ENCODE results near the gene TRIO.

TRIO gene

GRCh38 chr5:14415024-14415697 is 272.0 kb downstream of the TRIO start:
- H3K27me3 ChIP-seq (ENCODE audit: insufficient read depth, low read length), result no peaks in the 10 kb centered on the region

DNA sequence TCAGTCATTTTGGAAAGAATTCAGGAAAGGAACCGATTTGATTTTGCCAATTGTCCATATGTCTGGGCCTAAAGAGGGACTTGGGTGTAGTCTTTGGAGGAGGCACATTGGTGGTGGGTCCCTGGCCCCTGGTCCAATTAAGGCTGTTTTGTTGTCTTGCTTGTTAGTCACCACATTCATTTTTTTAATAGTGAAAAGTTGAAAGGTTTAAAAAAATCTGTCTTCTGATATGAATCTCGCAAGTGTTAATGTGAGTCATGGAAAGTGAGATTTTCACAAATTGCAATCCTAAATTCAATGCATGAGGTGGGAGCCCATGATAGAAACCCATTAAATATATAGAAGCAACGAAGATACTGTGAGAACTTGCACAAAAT is 272.5 kb downstream of the TRIO start:
- Histone ChIP-seq H3K27ac (ENCODE audit: low read length) (no peak overlapping the region), H3K4me1 (ENCODE audit: insufficient read depth, low read length) (peaks cover 42% of the 10 kb centered on the region), H3K9ac (ENCODE audit: low read depth, low read length) (no peak overlapping the region), H3K4me3 (ENCODE audit: low read length) (no peak overlapping the region), H3K36me3 (ENCODE audit: insufficient read depth, low read depth, low read length) (peaks cover 63% of the 10 kb centered on the region), H3K27me3 (ENCODE audit: insufficient read depth, low read length) (no peaks in the 10 kb centered on the region), H3K9me3 (ENCODE audit: insufficient read depth, low read depth, low read length) (no peaks in the 10 kb centered on the region)

More at GRCh38 chr5:14415024-14415697, 272.0 kb downstream of the TRIO start:
- H3K27ac ChIP-seq (ENCODE audit: low read length), result no peak overlapping the region
- no peaks in the 10 kb centered on the region for H3K9me3 ChIP-seq (ENCODE audit: insufficient read depth, low read depth, low read length)
- peaks cover 63% of the 10 kb centered on the region for H3K36me3 ChIP-seq (ENCODE audit: insufficient read depth, low read depth, low read length)
- H3K4me3 ChIP-seq (ENCODE audit: low read length), result no peak overlapping the region
- H3K9ac ChIP-seq (ENCODE audit: low read depth, low read length), result no peak overlapping the region
- peaks cover 42% of the 10 kb centered on the region for H3K4me1 ChIP-seq (ENCODE audit: insufficient read depth, low read length)

- Histone ChIP-seq H3K4me3 (ENCODE audit: low read length) (no peak overlapping the region), H3K27ac (ENCODE audit: low read length) (no peak overlapping the region), H3K9ac (ENCODE audit: low read depth, low read length) (no peak overlapping the region)
Observed at GRCh38 chr5:14416621-14417275, 273.6 kb downstream of the TRIO start.

DNA sequence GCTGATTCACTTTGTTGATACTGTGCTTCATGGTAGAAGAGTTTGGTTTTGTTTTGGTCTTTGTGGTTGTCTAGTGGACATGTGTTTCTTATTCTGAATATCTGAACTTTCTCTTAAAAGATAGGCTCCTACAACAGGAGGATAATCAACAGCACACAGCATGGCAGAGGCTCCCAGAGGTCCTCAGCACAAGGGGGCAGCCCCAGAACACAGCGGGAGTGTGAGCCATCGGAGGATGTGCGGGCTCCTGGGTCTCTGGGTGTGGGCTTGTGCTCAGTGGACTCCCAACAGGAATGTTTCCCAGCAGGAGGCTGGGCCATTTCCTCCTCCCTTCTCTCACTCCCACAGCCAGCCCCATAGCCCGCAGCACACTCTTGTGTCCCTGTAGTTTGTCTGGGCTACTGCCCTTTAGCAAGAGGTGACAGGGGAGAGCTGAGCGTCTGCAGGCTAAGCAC is 274.2 kb downstream of the TRIO start:
- H3K27me3 ChIP-seq (ENCODE audit: insufficient read depth, low read length), result no peaks in the 10 kb centered on the region
- H3K4me3 ChIP-seq (ENCODE audit: low read length), result no peak overlapping the region
- H3K27ac ChIP-seq (ENCODE audit: low read length), result no peak overlapping the region
- peaks cover 42% of the 10 kb centered on the region for H3K4me1 ChIP-seq (ENCODE audit: insufficient read depth, low read length)
- no peaks in the 10 kb centered on the region for H3K9me3 ChIP-seq (ENCODE audit: insufficient read depth, low read depth, low read length)
- peaks cover 64% of the 10 kb centered on the region for H3K36me3 ChIP-seq (ENCODE audit: insufficient read depth, low read depth, low read length)
- H3K9ac ChIP-seq (ENCODE audit: low read depth, low read length), result no peak overlapping the region

More at GRCh38 chr5:14416621-14417275, 273.6 kb downstream of the TRIO start:
- H3K9me3 ChIP-seq (ENCODE audit: insufficient read depth, low read depth, low read length), result no peaks in the 10 kb centered on the region
- peaks cover 42% of the 10 kb centered on the region for H3K4me1 ChIP-seq (ENCODE audit: insufficient read depth, low read length)
- peaks cover 61% of the 10 kb centered on the region for H3K36me3 ChIP-seq (ENCODE audit: insufficient read depth, low read depth, low read length)
- H3K27me3 ChIP-seq (ENCODE audit: insufficient read depth, low read length), result no peaks in the 10 kb centered on the region

DNA sequence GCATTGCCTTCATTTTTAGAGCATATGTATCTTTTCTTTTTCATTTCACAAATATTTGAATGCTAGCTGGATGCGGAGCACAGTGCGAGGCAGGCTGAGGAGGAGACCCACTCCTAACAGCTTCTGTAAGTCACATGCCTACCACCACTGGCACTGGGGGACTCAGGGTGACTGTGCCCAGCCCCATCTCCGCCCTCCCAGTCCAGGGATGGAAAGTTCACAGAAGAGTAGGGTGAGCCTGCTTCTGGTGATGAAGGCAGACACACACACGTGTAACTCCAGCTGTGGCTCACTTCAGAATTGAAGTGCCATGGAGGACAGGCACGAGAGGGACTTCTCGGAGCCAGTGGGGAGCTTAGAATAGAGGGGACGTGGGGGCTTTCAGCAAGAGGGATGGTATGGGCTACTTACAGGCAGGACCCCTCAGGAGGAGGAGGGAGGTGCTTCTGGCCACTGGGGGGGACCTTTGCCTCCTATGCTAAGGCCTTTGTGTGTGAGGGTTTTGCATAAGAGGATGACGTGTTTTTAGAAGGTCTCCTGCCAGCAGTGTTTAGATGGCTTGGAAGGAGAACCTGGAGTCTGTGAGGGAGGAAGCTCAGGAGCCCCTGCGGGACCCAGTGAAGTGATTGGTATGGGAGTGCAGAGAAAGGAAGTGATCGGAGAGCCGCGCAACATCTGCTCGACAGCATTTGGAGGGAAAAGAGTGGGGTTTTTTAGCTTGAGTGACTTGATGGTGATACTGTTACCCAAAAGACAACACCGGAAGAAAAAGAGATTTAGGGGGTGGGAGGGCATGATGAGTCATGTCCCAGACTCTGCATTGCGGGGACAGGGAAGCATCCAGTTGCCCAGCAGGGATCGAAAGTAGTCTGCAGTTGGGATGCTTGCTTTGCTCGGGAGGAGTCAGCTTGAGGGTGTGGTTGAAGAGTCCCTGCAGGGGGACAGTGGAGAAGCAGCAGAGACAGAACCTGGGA is 274.9 kb downstream of the TRIO start:
- Histone ChIP-seq H3K4me3 (ENCODE audit: low read length) (no peak overlapping the region), H3K27ac (ENCODE audit: low read length) (no peak overlapping the region), H3K9me3 (ENCODE audit: insufficient read depth, low read depth, low read length) (no peaks in the 10 kb centered on the region), H3K9ac (ENCODE audit: low read depth, low read length) (no peak overlapping the region), H3K27me3 (ENCODE audit: insufficient read depth, low read length) (no peaks in the 10 kb centered on the region), H3K36me3 (ENCODE audit: insufficient read depth, low read depth, low read length) (peaks cover 64% of the 10 kb centered on the region), H3K4me1 (ENCODE audit: insufficient read depth, low read length) (peaks cover 42% of the 10 kb centered on the region)

DNA sequence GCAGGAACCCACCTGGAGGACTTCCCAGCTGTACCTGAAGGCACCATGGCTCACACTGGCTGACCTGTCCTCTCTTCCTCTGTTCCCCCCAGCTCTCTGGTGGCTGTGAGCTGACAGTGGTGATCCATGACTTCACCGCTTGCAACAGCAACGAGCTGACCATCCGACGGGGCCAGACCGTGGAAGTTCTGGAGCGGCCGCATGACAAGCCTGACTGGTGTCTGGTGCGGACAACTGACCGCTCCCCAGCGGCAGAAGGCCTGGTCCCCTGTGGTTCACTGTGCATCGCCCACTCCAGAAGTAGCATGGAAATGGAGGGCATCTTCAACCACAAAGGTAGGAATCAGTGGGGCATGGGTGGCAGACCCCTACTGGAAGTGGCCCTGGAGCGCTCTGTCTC is 276.5 kb downstream of the TRIO start:
- peaks cover 56% of the 10 kb centered on the region for H3K36me3 ChIP-seq (ENCODE audit: insufficient read depth, low read depth, low read length)
- H3K9me3 ChIP-seq (ENCODE audit: insufficient read depth, low read depth, low read length), result no peaks in the 10 kb centered on the region
- H3K4me3 ChIP-seq (ENCODE audit: low read length), result no peak overlapping the region
- no peak overlapping the region for H3K9ac ChIP-seq (ENCODE audit: low read depth, low read length)
- no peaks in the 10 kb centered on the region for H3K27me3 ChIP-seq (ENCODE audit: insufficient read depth, low read length)
- H3K27ac ChIP-seq (ENCODE audit: low read length), result no peak overlapping the region
- H3K4me1 ChIP-seq (ENCODE audit: insufficient read depth, low read length), result peaks cover 39% of the 10 kb centered on the region

DNA sequence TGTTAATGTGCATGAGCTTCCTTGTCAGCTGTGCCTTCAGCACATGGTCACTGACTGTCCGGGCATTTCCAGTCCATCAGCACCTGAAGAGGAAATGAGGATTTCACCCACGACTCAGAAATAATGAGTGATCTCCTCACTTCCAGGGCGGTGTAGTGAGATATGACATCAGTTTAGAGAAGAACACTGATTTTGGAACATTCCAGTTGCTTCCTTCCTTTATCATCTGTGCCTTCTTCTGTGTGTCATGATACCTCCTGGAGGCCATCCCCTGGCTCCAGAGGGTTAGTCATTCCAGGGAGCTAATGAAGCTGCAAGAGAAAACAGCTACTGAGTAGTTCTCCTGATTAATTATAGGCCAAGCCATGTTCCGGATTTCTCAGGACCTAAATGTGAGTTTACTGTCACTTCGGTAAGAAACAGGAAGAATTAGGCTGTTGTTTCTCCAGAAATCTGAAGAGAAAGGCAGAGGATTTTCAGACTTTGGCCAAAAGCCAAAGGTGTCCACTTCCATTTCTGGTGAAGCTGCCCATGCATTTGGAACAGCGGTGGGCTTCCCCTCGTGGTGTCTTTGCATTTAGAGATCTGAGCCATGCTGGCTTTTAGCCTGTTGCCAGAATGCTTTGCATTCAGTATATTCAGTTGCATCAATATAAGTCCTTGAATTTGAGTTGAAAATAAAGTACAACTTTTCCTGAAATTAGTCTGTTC is 277.1 kb downstream of the TRIO start:
- H3K9ac ChIP-seq (ENCODE audit: low read depth, low read length), result no peak overlapping the region
- H3K27me3 ChIP-seq (ENCODE audit: insufficient read depth, low read length), result no peaks in the 10 kb centered on the region
- H3K4me3 ChIP-seq (ENCODE audit: low read length), result no peak overlapping the region
- H3K4me1 ChIP-seq (ENCODE audit: insufficient read depth, low read length), result peaks cover 38% of the 10 kb centered on the region
- no peaks in the 10 kb centered on the region for H3K9me3 ChIP-seq (ENCODE audit: insufficient read depth, low read depth, low read length)
- no peak overlapping the region for H3K27ac ChIP-seq (ENCODE audit: low read length)
- peaks cover 52% of the 10 kb centered on the region for H3K36me3 ChIP-seq (ENCODE audit: insufficient read depth, low read depth, low read length)

DNA sequence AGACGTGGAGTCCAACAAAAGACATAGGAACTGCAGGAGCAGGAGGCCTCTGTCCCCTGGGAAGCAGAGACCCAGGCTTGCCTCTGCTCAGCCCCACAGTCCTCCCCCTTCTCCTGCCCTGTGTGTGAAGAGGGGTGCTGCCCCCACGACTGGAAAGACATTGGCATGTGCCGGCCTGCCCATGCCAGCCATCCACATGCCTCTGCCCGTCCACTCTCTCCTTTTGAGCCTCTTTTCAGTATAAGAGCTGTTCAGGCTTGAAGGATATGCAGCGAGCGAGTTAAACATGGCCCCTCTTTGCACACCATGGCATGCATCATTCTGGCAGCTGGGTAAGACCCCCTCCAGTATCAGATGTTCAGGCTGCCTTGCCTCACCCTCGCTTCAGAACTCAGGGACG is 278.7 kb downstream of the TRIO start:
- Histone ChIP-seq H3K4me1 (ENCODE audit: insufficient read depth, low read length) (peaks cover 24% of the 10 kb centered on the region), H3K27ac (ENCODE audit: low read length) (no peak overlapping the region), H3K27me3 (ENCODE audit: insufficient read depth, low read length) (no peaks in the 10 kb centered on the region), H3K4me3 (ENCODE audit: low read length) (no peak overlapping the region), H3K36me3 (ENCODE audit: insufficient read depth, low read depth, low read length) (peaks cover 49% of the 10 kb centered on the region), H3K9me3 (ENCODE audit: insufficient read depth, low read depth, low read length) (no peaks in the 10 kb centered on the region), H3K9ac (ENCODE audit: low read depth, low read length) (no peak overlapping the region)

DNA sequence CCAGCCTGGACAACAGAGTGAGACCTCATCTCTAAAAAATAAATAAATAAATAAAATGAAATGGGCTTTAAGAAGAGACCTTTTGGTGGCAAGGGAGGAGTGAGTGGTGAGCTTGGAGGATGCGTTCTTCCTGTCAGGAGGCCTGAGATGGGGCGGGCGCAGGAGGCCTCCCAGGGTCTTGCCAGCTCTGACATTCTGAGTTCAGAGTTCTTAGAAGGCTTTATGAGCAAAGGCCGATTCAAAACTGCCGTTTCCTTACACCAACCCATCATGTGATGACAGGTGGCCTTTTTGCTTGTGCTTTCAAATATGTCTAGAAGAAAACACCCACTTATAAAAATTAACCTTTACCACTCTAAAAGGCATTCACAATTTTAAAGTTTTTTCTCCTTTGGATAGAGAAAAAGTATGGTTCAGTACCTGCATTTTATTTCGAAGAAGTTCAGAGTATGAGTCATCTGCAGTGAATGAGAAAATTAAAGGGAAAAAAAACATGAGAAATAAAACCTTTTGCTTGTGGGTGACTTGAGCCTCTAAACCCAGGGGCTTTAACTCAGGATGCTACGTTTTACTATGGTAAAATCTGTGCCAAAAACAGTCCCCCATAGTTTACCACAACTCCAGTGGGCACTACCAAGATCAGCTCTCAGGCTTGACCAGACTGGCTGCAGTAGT is 281.0 kb downstream of the TRIO start:
- H3K9ac ChIP-seq (ENCODE audit: low read depth, low read length), result no peak overlapping the region
- no peaks in the 10 kb centered on the region for H3K27me3 ChIP-seq (ENCODE audit: insufficient read depth, low read length)
- H3K27ac ChIP-seq (ENCODE audit: low read length), result no peak overlapping the region
- H3K4me1 ChIP-seq (ENCODE audit: insufficient read depth, low read length), result peaks cover 3% of the 10 kb centered on the region; the same call in 1 of the 2 replicates
- no peaks in the 10 kb centered on the region for H3K9me3 ChIP-seq (ENCODE audit: insufficient read depth, low read depth, low read length)
- no peak overlapping the region for H3K4me3 ChIP-seq (ENCODE audit: low read length)
- peaks cover 44% of the 10 kb centered on the region for H3K36me3 ChIP-seq (ENCODE audit: insufficient read depth, low read depth, low read length)

GRCh38 chr5:14425559-14425958 is 282.4 kb downstream of the TRIO start:
- Histone ChIP-seq H3K9me3 (ENCODE audit: insufficient read depth, low read depth, low read length) (no peaks in the 10 kb centered on the region), H3K36me3 (ENCODE audit: insufficient read depth, low read depth, low read length) (peaks cover 30% of the 10 kb centered on the region)

More at GRCh38 chr5:14425559-14425958, 282.4 kb downstream of the TRIO start:
- no peaks in the 10 kb centered on the region for H3K27me3 ChIP-seq (ENCODE audit: insufficient read depth, low read length)
- H3K9ac ChIP-seq (ENCODE audit: low read depth, low read length), result no peak overlapping the region
- H3K27ac ChIP-seq (ENCODE audit: low read length), result no peak overlapping the region
- H3K4me3 ChIP-seq (ENCODE audit: low read length), result no peak overlapping the region
- peaks cover 3% of the 10 kb centered on the region; the same call in 1 of the 2 replicates for H3K4me1 ChIP-seq (ENCODE audit: insufficient read depth, low read length)
